Activated CD4-positive, alpha-beta T cell treated with anti-CD3 and anti-CD28 coated beads, Interleukin-2, Interleukin-6, amounts not matched to agents 100 ng/mL and 50 ng/mL, durations not matched to agents 16 hours and 8 hours (primary cell): ENCODE data around the gene PSD2.

Experiments used
- DNase-seq: peaks from one replicate; pipeline ENCODE4 v3.0.0-alpha.2; 2020

PSD2 gene

GRCh38 chr5:139839918-139840317 is 44.3 kb downstream of the PSD2 start:
- DNase-seq, result no peak

GRCh38 chr5:139841549-139841948 is 45.9 kb downstream of the PSD2 start:
- no peak for DNase-seq

GRCh38 chr5:139842321-139842720 is 46.7 kb downstream of the PSD2 start:
- DNase-seq, result no peak

- no peak for DNase-seq
These were observed 48.4 kb downstream of the PSD2 start for GRCh38 chr5:139843991-139844390.

GRCh38 chr5:139844472-139845145 is 49.0 kb downstream of the PSD2 start:
- DNase-seq, result peak; percentile 74

GRCh38 chr5:139845846-139846681 is 50.5 kb downstream of the PSD2 start:
- DNase-seq, result no peak

GRCh38 chr5:139847091-139847490 is 51.5 kb downstream of the PSD2 start:
- no peak for DNase-seq

- peak; percentile 70 for DNase-seq
These were observed 52.3 kb downstream of the PSD2 start for GRCh38 chr5:139847790-139848507.

- DNase-seq, result peak; percentile 14
These were observed 53.0 kb downstream of the PSD2 start for GRCh38 chr5:139848508-139849100.

GRCh38 chr5:139849501-139849900 is 53.9 kb downstream of the PSD2 start:
- DNase-seq, result no peak

GRCh38 chr5:139849942-139850341 is 54.3 kb downstream of the PSD2 start:
- no peak for DNase-seq

- no peak for DNase-seq
These were observed 54.9 kb downstream of the PSD2 start for GRCh38 chr5:139850423-139851016.

GRCh38 chr5:139851558-139851957 is 56.0 kb downstream of the PSD2 start:
- no peak for DNase-seq

GRCh38 chr5:139852696-139853095 is 57.1 kb downstream of the PSD2 start:
- DNase-seq, result no peak

- no peak for DNase-seq
These were observed 58.5 kb downstream of the PSD2 start for GRCh38 chr5:139854029-139854605.

- DNase-seq, result no peak
These were observed 59.3 kb downstream of the PSD2 start for GRCh38 chr5:139854953-139855352.

- DNase-seq, result no peak
These were observed 59.8 kb downstream of the PSD2 start for GRCh38 chr5:139855451-139855850.

GRCh38 chr5:139855946-139856540 is 60.4 kb downstream of the PSD2 start:
- DNase-seq, result no peak

- DNase-seq, result no peak
These were observed 61.1 kb downstream of the PSD2 start for GRCh38 chr5:139856714-139857113.

GRCh38 chr5:139859013-139859412 is 63.4 kb downstream of the PSD2 start:
- DNase-seq, result no peak

- DNase-seq, result no peak
These were observed 65.6 kb downstream of the PSD2 start for GRCh38 chr5:139861021-139861888.
